ENCODE results near the gene CFAP68. TPM values are rescaled to one million over a fixed set of nuclear protein-coding genes. Genes with fewer than 3 reads are reported as not detected.
"Not testable (repeated sequence)": the region's sequence is repeated elsewhere in the genome, so short reads cannot be mapped to it uniquely, and the experiment has no call there.

The CFAP68 gene
- total and polyA plus RNA-seq, 12 donors: 26.6 to 80.4 (median 43.3) TPM

DNA sequence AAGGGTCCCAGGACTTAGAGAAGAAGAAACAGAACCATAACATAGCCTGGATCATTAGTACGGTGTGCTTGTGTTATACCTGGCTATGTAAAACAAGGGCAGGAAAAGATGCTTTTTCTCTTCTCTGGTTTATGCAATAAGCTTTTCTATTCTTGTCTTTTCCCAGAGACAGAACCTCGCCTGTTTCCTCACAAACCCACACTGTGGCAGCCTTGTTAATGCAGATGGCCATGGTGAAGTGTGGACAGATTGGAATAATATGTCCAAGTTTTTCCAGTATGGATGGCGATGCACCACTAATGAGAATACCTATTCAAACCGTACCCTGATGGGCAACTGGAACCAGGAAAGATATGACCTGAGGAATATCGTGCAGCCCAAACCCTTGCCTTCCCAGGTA is 2.9 kb downstream of the CFAP68 start:
- Histone ChIP-seq H3K27me3 (no peaks in the 10 kb centered on the region), H3K27ac (no peak overlapping the region), H3K4me3 (no peak overlapping the region), H3K9me3 (replicated peaks in 1 of 3) (no peaks in the 10 kb centered on the region), H3K4me1 (replicated peaks in 1 of 2) (peaks cover 17 to 21% of the 10 kb centered on the region in 2 donors), H3K36me3 (replicated peaks in 1 of 2) (no peaks in the 10 kb centered on the region)
- intact Hi-C loops (cut with DNase I): no loop called here
- DNase-seq: no peak
- TF ChIP-seq POLR2A (IDR thresholded peaks at IDR 0.05): no peak
- TF ChIP-seq, protein P1, sequence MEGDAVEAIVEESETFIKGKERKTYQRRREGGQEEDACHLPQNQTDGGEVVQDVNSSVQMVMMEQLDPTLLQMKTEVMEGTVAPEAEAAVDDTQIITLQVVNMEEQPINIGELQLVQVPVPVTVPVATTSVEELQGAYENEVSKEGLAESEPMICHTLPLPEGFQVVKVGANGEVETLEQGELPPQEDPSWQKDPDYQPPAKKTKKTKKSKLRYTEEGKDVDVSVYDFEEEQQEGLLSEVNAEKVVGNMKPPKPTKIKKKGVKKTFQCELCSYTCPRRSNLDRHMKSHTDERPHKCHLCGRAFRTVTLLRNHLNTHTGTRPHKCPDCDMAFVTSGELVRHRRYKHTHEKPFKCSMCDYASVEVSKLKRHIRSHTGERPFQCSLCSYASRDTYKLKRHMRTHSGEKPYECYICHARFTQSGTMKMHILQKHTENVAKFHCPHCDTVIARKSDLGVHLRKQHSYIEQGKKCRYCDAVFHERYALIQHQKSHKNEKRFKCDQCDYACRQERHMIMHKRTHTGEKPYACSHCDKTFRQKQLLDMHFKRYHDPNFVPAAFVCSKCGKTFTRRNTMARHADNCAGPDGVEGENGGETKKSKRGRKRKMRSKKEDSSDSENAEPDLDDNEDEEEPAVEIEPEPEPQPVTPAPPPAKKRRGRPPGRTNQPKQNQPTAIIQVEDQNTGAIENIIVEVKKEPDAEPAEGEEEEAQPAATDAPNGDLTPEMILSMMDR (IDR thresholded peaks at IDR 0.05): no peak
- 86 to 92% (median 90%) methylated on average over 5 of the region's 5 CpGs for WGBS, 4 donors

DNA sequence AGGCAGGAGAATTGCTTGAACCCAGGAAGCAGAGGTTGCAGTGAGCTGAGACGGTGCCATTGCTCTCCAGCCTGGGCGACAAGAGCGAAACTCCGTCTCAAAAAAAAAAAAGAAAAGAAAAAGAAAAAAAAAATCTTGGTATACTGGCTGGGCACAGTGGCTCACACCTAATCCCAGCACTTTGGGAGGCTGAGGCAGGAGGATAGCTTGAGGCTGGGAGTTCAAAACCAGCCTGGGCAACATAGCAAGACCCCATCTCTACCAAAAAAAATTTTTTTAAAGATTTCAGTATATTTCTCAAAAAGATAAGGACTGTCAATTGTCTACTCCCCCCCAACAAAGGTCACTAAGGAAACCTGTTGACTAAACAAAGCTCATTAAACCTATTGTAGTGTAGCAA is 5.7 kb downstream of the CFAP68 start:
- H3K27me3 ChIP-seq; H3K27ac ChIP-seq; H3K9me3 ChIP-seq (replicated peaks in 1 of 3); intact Hi-C loops (cut with DNase I); H3K36me3 ChIP-seq (replicated peaks in 1 of 2); H3K4me1 ChIP-seq (replicated peaks in 1 of 2); DNase-seq; H3K4me3 ChIP-seq: not testable (repeated sequence)
- WGBS, 4 donors: 70 to 99% (median 85%) methylated on average over 4 of the region's 4 CpGs

- Histone ChIP-seq H3K27me3 (no peaks in the 10 kb centered on the region), H3K4me3 (no peak overlapping the region), H3K4me1 (replicated peaks in 1 of 2) (no peaks in the 10 kb centered on the region), H3K27ac (no peak overlapping the region), H3K9me3 (replicated peaks in 1 of 3) (no peaks in the 10 kb centered on the region), H3K36me3 (replicated peaks in 1 of 2) (no peaks in the 10 kb centered on the region)
- TF ChIP-seq, protein P1 (IDR thresholded peaks at IDR 0.05): no peak
- no peak for TF ChIP-seq POLR2A (IDR thresholded peaks at IDR 0.05)
- no peak for DNase-seq
- intact Hi-C loops (cut with DNase I): no loop called here
- 67 to 88% (median 77%) methylated on average over 4 of the region's 4 CpGs for WGBS, 4 donors
These were observed 6.7 kb downstream of the CFAP68 start for GRCh38 chr11:111886032-111886431.

DNA sequence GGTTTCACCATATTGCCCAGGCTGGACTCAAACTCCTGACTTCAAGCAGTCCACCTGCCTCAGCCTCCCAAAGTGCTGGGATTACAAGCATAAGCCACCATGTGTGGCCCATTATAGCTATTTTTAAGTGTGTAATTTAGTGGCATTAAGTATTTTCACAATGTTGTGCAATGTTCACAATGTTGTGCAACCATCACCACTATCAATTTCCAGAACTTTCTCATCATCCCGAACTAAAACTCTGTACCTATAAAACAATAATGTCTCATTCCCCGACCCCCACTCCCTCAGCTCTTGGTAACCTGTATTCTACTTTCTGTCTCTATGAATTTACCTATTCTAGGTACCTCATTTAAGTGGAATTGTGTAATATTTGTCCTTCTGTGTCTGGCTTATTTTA is 7.5 kb downstream of the CFAP68 start:
- Histone ChIP-seq H3K4me3 (no peak overlapping the region), H3K4me1 (replicated peaks in 1 of 2) (no peaks in the 10 kb centered on the region), H3K9me3 (replicated peaks in 1 of 3) (peaks cover 0 to 1% (median 0%) of the 10 kb centered on the region in 3 donors), H3K27me3 (no peaks in the 10 kb centered on the region), H3K27ac (no peak overlapping the region), H3K36me3 (replicated peaks in 1 of 2) (no peaks in the 10 kb centered on the region)
- intact Hi-C loops (cut with DNase I): no loop called here
- 77 to 89% (median 83%) methylated on average over 2 of the region's 2 CpGs for WGBS, 4 donors
- no peak for DNase-seq
- TF ChIP-seq, protein P1 (IDR thresholded peaks at IDR 0.05): no peak
- no peak for TF ChIP-seq POLR2A (IDR thresholded peaks at IDR 0.05)

GRCh38 chr11:111905411-111905810 is 26.1 kb downstream of the CFAP68 start:
- 59 to 75% (median 66%) methylated on average over 2 of the region's 2 CpGs for WGBS, 4 donors
- Histone ChIP-seq H3K9me3 (replicated peaks in 1 of 3) (no peaks in the 10 kb centered on the region), H3K27me3 (no peaks in the 10 kb centered on the region), H3K4me1 (replicated peaks in 1 of 2) (peaks cover 0 to 4% of the 10 kb centered on the region in 2 donors), H3K27ac (no peak overlapping the region), H3K4me3 (no peak overlapping the region), H3K36me3 (replicated peaks in 1 of 2) (no peaks in the 10 kb centered on the region)
- DNase-seq: no peak
- no peak for TF ChIP-seq POLR2A (IDR thresholded peaks at IDR 0.05)
- TF ChIP-seq, protein P1 (IDR thresholded peaks at IDR 0.05): no peak
- intact Hi-C loops (cut with DNase I): no loop called here
